PC-9 (cell line): ENCODE measurements around the gene TADA2B. TPM values are rescaled to one million over a fixed set of nuclear protein-coding genes. Genes with fewer than 3 reads are reported as not detected.

Experiments
- BruUV-seq: library from RNA; stranded (reverse); fragments of 400-500 nt; replicated peaks from 2 replicates; lab custom pipeline; 2021; lab: Mats Ljungman, UMichigan
- CTCF ChIA-PET: fragments of 300-600 bp; sonication (Branson Sonifier 250); formaldehyde crosslinking; loops from one replicate; lab custom pipeline; 2022; ENCODE audit warnings: antibody characterized with exemption; lab: Charles Lee
- POLR2A ChIA-PET: fragments of 300-600 bp; sonication (Branson Sonifier 250); formaldehyde crosslinking; loops from one replicate; lab custom pipeline; 2022; ENCODE audit warnings: antibody characterized with exemption; ENCODE audit not compliant: unreplicated experiment; lab: Charles Lee
- DNase-seq, 2 experiments: peaks; one replicate each; pipeline versions ENCODE4 v3.0.0 to v3.0.0-alpha.2; 2015 to 2022; ENCODE audit warnings: mixed read lengths in 1 of 2
- H2AFZ ChIP-seq: fragments of 200-600 bp; sonication (generic); 2 replicates; pipeline ENCODE4 v1.8.1; 2017; ENCODE audit warnings: antibody characterized with exemption
- H3F3A ChIP-seq: fragments of 200-600 bp; sonication (generic); 2 replicates; pipeline ENCODE4 v1.8.1; 2017; ENCODE audit warnings: antibody characterized with exemption, mild to moderate bottlenecking, low read depth; ENCODE audit not compliant: insufficient read depth
- H3K27ac ChIP-seq: fragments of 200-600 bp; sonication (generic); 2 replicates; pipeline ENCODE4 v1.6.1; 2016; ENCODE audit warnings: mixed run types
- H3K27me3 ChIP-seq: fragments of 200-600 bp; sonication (generic); 2 replicates; pipeline ENCODE4 v1.6.1; 2016; ENCODE audit warnings: low read depth, mixed run types; ENCODE audit not compliant: insufficient read depth
- H3K36me3 ChIP-seq: fragments of 200-600 bp; sonication (generic); 2 replicates; pipeline ENCODE4 v1.6.1; 2016; ENCODE audit warnings: low read depth, mixed run types
- H3K4me1 ChIP-seq: fragments of 200-600 bp; sonication (generic); replicated peaks from 2 replicates; pipeline ENCODE4 v1.6.1; 2016; ENCODE audit warnings: mixed run types; ENCODE audit not compliant: insufficient read depth
- H3K4me2 ChIP-seq: fragments of 200-600 bp; sonication (generic); 2 replicates; pipeline ENCODE4 v1.6.1; 2017; ENCODE audit warnings: mixed run types
- H3K4me3 ChIP-seq: fragments of 200-600 bp; sonication (generic); 2 replicates; pipeline ENCODE4 v1.6.1; 2016; ENCODE audit warnings: mixed run types
- H3K79me2 ChIP-seq: fragments of 200-600 bp; sonication (generic); 2 replicates; pipeline ENCODE4 v1.6.1; 2017; ENCODE audit warnings: low read depth, mixed run types
- H3K9me2 ChIP-seq: fragments of 200-600 bp; sonication (generic); 2 replicates; pipeline ENCODE4 v1.8.1; 2017; ENCODE audit warnings: mild to moderate bottlenecking; ENCODE audit not compliant: insufficient read depth
- H3K9me3 ChIP-seq: fragments of 200-600 bp; sonication (generic); 2 replicates; pipeline ENCODE4 v1.8.1; 2016; ENCODE audit warnings: low read depth; ENCODE audit not compliant: insufficient read depth
- H4K20me1 ChIP-seq: fragments of 200-600 bp; sonication (generic); 2 replicates; pipeline ENCODE4 v1.8.1; 2017; ENCODE audit not compliant: insufficient read depth
- EZH2 ChIP-seq: fragments of 200-600 bp; sonication (generic); IDR thresholded peaks from 2 replicates; pipeline ENCODE4 v1.8.0; 2017; ENCODE audit warnings: antibody characterized with exemption, low read depth
- intact Hi-C: fragments of 100-400 bp; cut with micrococcal nuclease; formaldehyde crosslinking; loops from one replicate; pipeline ENCODE4 v1.10.0; 2022; ENCODE audit not compliant: unreplicated experiment
- total RNA-seq: library from RNA; stranded (reverse); gene quantifications from 2 replicates; pipeline ENCODE4 v1.2.3, GENCODE V29; 2021
- TF ChIP-seq, protein P1 (sequence below): fragments of 200-600 bp; sonication (generic); conservative IDR thresholded peaks from 2 replicates; pipeline ENCODE4 v1.6.1; 2017; ENCODE audit warnings: mixed run types, antibody characterized with exemption, mild to moderate bottlenecking, moderate library complexity

The TADA2B gene
- total RNA-seq, 1 experiment from 2014 or later = 9.5 TPM

DNA sequence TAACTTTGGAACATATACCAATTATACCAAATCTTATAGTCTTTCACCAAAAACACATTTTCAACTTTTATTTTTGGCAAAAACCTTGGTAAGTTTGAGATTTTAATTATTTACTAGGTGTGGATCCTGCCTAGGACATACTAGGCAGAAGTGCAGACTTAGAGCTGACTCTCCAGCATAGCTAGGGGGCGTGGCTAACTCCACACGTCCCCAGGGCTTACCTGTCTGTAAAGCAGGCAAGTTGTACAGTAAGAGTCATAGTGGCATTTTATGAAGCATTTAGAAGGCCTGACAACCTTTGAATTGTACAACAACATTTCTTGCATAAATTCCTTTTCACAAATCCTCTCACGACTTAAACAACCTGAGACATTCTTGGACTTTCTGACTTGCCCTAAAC is 43.9 kb downstream of the TADA2B start:
- no peak for TF ChIP-seq EZH2
- TF ChIP-seq, protein P1, sequence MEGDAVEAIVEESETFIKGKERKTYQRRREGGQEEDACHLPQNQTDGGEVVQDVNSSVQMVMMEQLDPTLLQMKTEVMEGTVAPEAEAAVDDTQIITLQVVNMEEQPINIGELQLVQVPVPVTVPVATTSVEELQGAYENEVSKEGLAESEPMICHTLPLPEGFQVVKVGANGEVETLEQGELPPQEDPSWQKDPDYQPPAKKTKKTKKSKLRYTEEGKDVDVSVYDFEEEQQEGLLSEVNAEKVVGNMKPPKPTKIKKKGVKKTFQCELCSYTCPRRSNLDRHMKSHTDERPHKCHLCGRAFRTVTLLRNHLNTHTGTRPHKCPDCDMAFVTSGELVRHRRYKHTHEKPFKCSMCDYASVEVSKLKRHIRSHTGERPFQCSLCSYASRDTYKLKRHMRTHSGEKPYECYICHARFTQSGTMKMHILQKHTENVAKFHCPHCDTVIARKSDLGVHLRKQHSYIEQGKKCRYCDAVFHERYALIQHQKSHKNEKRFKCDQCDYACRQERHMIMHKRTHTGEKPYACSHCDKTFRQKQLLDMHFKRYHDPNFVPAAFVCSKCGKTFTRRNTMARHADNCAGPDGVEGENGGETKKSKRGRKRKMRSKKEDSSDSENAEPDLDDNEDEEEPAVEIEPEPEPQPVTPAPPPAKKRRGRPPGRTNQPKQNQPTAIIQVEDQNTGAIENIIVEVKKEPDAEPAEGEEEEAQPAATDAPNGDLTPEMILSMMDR = no peak
- intact Hi-C loops = no loop called here
- Histone ChIP-seq H3K4me1 (no peaks in the 10 kb centered on the region), H4K20me1 (no peaks in the 10 kb centered on the region), H3K4me3 (no peak overlapping the region), H3K36me3 (no peaks in the 10 kb centered on the region), H2AFZ (no peak overlapping the region), H3K9me2 (no peaks in the 10 kb centered on the region), H3K27me3 (no peaks in the 10 kb centered on the region), H3K79me2 (no peaks in the 10 kb centered on the region), H3K9me3 (no peaks in the 10 kb centered on the region), H3K4me2 (no peak overlapping the region), H3K27ac (no peak overlapping the region), H3F3A (no peaks in the 10 kb centered on the region)
- BruUV-seq = no TSS peak
- ChIA-PET POLR2A (no interaction called here), CTCF (no interaction called here)
- DNase-seq = no peak

DNA sequence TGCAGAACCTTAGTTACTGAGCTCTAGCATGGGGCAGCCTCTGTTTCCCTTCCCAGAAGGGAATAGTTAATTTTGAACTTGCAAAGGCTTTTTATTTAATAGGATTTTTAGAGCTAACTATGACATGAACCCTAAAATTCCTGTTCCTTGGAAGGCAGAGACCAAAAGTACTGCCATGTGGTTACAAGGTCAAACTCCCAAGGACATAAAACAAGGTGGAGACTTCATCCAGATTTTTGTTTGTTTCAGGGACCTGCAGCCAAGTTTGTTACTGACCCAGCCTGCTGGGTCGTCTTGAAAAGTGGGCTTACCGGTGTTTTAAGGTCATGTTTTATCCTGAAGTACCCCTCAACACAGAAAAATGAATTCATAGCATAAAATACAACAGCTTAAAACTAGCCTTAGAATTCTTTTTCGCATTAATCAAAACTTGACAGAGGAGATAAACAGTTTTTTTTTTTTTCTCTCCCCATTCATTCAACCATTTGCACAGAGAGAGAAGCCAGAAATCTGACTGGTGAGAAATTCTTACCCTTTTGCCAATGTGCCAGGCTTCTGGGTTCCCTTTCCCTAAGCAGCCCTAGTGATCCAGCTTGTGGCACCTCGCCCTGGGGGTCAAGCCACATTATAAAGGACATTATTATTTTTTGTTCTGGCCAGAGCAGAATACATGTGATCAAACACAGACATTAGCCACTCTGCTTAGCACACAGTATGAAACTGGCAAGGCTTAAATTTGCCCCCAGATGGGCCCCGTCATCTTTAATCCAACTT is 46.2 kb downstream of the TADA2B start:
- Histone ChIP-seq H3K9me3 (no peaks in the 10 kb centered on the region), H3K4me1 (no peaks in the 10 kb centered on the region), H3K4me3 (no peak overlapping the region), H3K9me2 (no peaks in the 10 kb centered on the region), H3K27ac (no peak overlapping the region), H2AFZ (no peak overlapping the region), H3K36me3 (no peaks in the 10 kb centered on the region), H3K4me2 (no peak overlapping the region), H4K20me1 (no peaks in the 10 kb centered on the region), H3K79me2 (no peaks in the 10 kb centered on the region), H3K27me3 (peaks cover 7% of the 10 kb centered on the region; the same call in 1 of the 2 replicates), H3F3A (no peaks in the 10 kb centered on the region)
- DNase-seq = no peak
- intact Hi-C loops = no loop called here
- no TSS peak for BruUV-seq
- ChIA-PET CTCF (interaction anchor here (0.7 kb wide), 1 partner anchor 78 kb away, joined by 3 read pairs; no protein-coding TSS in a partner anchor), POLR2A (interaction anchor here (0.6 kb wide), 1 partner anchor 211 kb away, joined by 11 read pairs; no protein-coding TSS in a partner anchor)
- TF ChIP-seq, protein P1 = no peak
- TF ChIP-seq EZH2 = no peak

DNA sequence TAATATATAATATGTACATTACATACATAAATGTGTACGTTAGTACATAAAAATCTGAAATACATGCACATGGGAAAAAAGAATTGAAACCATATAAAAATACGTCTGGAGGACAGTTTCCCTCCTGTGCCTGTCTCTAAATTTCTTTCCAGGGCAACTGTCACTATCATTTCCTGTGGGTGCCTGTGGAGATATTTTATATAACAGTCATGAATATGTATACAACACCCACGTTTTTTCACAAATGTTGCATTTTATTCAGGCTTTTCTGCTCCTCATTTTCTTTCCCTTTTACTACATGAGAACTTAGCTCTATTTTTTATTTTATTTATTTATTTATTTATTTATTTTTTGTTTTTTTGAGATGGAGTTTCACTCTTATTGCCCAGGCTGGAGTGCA is 48.9 kb downstream of the TADA2B start:
- no TSS peak for BruUV-seq
- intact Hi-C loops = no loop called here
- H3K9me2 ChIP-seq = no peaks in the 10 kb centered on the region
- H3K4me2 ChIP-seq = no peak overlapping the region
- H3K9me3 ChIP-seq = no peaks in the 10 kb centered on the region
- no peaks in the 10 kb centered on the region for H3K4me1 ChIP-seq
- ChIA-PET POLR2A (no interaction called here), CTCF (no interaction called here)
- DNase-seq = no peak
- TF ChIP-seq EZH2 = no peak
- TF ChIP-seq, protein P1 = no peak
- no peak overlapping the region for H3K4me3 ChIP-seq
- no peak overlapping the region for H2AFZ ChIP-seq
- no peaks in the 10 kb centered on the region for H4K20me1 ChIP-seq
- no peaks in the 10 kb centered on the region for H3F3A ChIP-seq
- H3K79me2 ChIP-seq = no peaks in the 10 kb centered on the region
- peaks cover 15% of the 10 kb centered on the region; the same call in 1 of the 2 replicates for H3K27me3 ChIP-seq
- H3K27ac ChIP-seq = no peak overlapping the region
- H3K36me3 ChIP-seq = no peaks in the 10 kb centered on the region
